DOHH2 (cell line): ENCODE data around the gene WDR74.

Experiments used
- CTCF ChIP-seq: fragments of 200-600 bp; sonication (generic); IDR thresholded peaks from one replicate; pipeline ENCODE4 v1.5.1; 2014; ENCODE audit warnings: antibody characterized with exemption, mild to moderate bottlenecking, low read depth, low read length; ENCODE audit not compliant: poor library complexity, severe bottlenecking
- EZH2phosphoT487 ChIP-seq: fragments of 200-600 bp; sonication (generic); IDR thresholded peaks from 2 replicates; pipeline ENCODE4 v1.6.1; 2017; ENCODE audit warnings: borderline replicate concordance, mild to moderate bottlenecking, antibody characterized with exemption, low read length, moderate library complexity, mixed read lengths

- TF ChIP-seq CTCF: no peak
- TF ChIP-seq EZH2phosphoT487: no peak
These were observed 32.7 kb downstream of the WDR74 start for GRCh38 chr11:62806611-62807121.
